NCI-H2107 treated with DMSO at 0.1 percent for 48 hours (cell line): ENCODE results near the gene DAND5.
A peak's percentile ranks its signal among the peaks of the same experiment; 100 is the strongest.
"Not testable (repeated sequence)": the region's sequence is repeated elsewhere in the genome, so short reads cannot be mapped to it uniquely, and the experiment has no call there.

ENCODE experiments used
- DNase-seq: peaks from one replicate; lab custom pipeline; 2025; ENCODE audit not compliant: unreplicated experiment; lab: John Stamatoyannopoulos, UW

Gene DAND5

GRCh38 chr19:12945479-12946091 lies 23.8 kb upstream of the DAND5 start, which contains the start of gene RAD23A:
TSS of gene RAD23A (plus strand) at chr19:12945862. CDS start at chr19:12945949, 87 bp downstream.
- peak; percentile 83 for DNase-seq

DNA sequence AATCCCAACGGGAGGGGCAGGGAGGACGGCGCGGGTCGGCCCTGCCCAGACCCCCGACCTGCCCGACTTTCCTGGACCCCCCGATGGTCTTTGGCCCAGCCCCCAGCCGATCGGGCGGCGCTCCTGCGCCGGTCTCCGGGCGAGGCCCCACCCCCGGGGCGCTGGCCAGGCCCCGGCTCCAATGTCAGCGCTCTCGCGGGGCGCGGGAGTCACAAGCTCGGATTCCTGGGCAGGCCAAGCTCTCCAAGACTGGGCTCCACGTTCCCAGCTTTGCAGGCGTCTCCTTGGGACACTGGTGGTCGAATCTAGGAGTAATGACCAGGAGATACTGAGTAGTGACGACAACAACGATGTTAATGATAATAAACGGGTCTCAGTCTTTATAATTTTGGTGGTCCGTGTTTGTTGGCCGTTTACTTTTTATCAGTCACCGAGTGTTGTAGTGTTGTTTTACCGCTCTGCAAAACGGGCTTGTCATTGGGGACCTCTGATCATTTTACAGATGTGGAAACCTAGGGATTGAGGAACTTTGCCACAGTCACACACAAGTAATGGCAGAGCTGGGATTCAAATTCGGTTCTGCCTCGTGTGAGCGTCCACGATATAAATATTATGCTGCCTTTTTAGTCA lies 23.2 kb upstream of the DAND5 start:
- DNase-seq, result no peak

GRCh38 chr19:12946731-12947496 lies 22.5 kb upstream of the DAND5 start:
- no peak for DNase-seq

GRCh38 chr19:12947702-12948611 lies 21.4 kb upstream of the DAND5 start:
- no peak for DNase-seq

DNA sequence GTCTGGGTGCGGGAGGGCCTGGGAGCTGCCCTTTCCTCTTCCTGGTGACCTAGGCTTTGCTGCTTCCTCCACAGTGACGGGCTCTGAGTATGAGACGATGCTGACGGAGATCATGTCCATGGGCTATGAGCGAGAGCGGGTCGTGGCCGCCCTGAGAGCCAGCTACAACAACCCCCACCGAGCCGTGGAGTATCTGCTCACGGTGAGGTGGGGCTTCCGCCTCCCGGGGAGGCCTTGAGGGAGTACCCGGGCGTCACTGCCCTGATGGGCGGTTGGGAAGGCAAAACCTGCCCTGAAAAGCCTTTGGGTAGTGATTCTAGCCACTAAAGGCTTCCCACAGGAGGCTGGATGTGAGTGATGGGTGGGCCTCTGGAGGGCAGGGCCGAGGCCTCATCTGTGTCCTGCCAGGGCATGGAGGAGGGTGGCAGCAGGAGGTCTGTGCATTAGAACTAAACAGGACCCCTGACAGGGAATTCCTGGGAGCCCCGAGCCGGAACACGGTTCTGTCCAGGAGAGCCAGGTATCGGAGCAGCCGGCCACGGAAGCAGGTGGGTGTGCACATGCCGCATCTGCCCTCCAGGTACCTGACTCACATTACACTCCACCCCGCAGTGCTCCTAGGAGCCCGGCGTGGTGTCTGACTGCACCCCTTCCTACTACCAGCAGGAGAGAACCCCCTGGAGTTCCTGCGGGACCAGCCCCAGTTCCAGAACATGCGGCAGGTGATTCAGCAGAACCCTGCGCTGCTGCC lies 20.6 kb upstream of the DAND5 start:
- no peak for DNase-seq

DNA sequence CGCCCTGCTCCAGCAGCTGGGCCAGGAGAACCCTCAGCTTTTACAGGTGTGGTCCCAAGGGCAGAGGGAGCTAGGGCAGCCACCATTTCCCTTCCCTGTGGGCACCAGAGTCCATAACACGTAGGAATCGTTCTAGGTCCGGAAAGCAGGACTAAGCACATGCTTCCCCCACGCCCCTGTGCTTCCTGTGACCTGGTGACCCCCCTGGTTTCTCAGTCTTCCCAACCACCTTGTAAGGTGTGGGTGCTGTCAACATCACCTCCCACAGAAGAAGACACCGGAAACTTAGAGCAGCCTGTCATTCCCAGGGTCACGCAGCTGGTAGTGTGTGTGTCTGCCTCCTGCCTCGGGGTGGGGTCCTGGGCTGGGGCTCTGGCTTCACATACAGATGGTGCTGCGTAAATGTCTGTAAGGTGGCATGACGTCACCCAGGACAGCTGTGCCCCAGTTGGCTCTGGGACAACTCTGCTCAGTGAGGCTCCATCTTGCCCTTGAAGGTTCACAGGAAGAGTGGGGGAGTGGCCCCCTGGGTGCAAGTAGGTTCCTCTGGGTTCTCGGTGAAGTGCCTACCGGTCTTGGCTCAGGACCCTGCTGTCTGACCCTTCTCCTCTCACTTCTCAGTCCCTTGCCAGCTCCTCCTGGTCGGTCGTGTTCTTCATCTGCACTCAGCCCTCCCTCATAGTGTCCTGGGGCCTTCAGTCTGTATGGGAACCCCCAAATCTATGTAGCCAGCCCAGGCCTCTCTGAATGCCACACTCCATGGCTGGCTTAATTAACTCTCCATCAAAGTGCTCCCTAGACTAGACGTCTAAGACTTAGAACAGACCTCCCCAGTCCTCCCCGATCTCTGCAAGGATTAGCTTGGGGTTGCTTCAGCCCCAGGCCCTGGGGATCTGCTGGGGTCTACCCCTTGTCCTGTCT lies 19.8 kb upstream of the DAND5 start:
- no peak for DNase-seq

- not testable (repeated sequence) for DNase-seq
These were observed 17.3 kb upstream of the DAND5 start for GRCh38 chr19:12952050-12952449.

GRCh38 chr19:12952488-12953137 lies 16.8 kb upstream of the DAND5 start:
- no peak for DNase-seq

- no peak for DNase-seq
These were observed 16.1 kb upstream of the DAND5 start for GRCh38 chr19:12953138-12953798.

GRCh38 chr19:12953799-12954611 lies 15.4 kb upstream of the DAND5 start:
- DNase-seq, result no peak

- DNase-seq, result no peak
These were observed 14.8 kb upstream of the DAND5 start for GRCh38 chr19:12954612-12954962.

GRCh38 chr19:12955575-12955974 lies 13.8 kb upstream of the DAND5 start:
- DNase-seq, result not testable (repeated sequence)

DNA sequence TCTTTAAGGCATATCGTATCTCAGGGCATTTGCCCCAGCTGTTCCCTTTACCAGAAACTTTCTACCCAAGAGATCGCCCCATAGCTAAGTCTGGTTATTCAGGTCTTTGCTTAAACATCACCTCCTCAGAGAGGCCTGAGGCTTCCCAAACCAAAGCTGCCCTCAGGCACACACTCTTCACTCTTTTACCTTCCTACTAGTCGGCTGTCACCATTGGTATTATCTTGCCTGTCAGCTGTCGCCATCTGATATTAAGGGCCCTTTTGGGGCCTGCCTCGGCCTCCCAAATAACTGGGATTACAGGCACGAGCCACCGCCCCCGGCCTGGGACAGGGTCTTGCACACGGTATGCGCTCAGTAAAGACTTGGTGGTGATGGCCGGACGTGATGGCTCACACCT lies 13.4 kb upstream of the DAND5 start:
- no peak for DNase-seq

GRCh38 chr19:12956446-12957388 lies 12.7 kb upstream of the DAND5 start, which contains the start of gene GADD45GIP1:
TSS of gene GADD45GIP1 (minus strand) at chr19:12957223. CDS start at chr19:12957212, 11 bp downstream.
- no peak for DNase-seq

GRCh38 chr19:12957389-12957952 lies 11.9 kb upstream of the DAND5 start:
- DNase-seq, result not testable (repeated sequence)

DNA sequence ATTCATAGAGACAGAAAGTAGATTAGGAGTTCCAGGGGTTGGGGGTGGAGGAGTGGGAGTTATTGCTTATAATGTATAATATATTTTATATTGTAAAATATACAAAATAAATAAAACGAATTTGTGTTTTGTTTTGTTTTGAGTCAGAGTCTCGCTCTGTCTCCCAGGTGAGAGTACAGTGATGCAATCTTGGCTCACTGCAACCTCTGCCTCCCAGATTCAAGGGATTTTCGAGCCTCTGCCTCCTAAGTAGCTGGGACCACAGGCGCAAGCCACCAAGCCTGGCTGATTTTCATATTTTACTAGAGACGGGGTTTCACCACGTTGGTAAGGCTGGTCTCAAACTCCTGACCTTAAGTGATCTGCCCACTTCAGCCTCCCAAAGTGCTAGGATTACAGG lies 9.9 kb upstream of the DAND5 start:
- DNase-seq, result no peak
